D721Med (cell line): ENCODE measurements around the gene PAPPA.

ENCODE experiments used
- DNase-seq: peaks from one replicate; pipeline ENCODE4 v3.0.0; 2011; ENCODE audit warnings: low spot score; ENCODE audit not compliant: insufficient read length
- FAIRE-seq: peaks from 2 replicates; lab custom pipeline; 2011; peaks lifted over from hg19 to GRCh38; lab: Jason Lieb, UNC
- TF ChIP-seq, protein P1 (sequence below): IDR thresholded peaks from 2 replicates; pipeline ENCODE4 v1.5.1; 2012; ENCODE audit warnings: mild to moderate bottlenecking, control low read depth; ENCODE audit not compliant: insufficient read depth; ENCODE audit errors: missing control alignments

PAPPA gene

DNA sequence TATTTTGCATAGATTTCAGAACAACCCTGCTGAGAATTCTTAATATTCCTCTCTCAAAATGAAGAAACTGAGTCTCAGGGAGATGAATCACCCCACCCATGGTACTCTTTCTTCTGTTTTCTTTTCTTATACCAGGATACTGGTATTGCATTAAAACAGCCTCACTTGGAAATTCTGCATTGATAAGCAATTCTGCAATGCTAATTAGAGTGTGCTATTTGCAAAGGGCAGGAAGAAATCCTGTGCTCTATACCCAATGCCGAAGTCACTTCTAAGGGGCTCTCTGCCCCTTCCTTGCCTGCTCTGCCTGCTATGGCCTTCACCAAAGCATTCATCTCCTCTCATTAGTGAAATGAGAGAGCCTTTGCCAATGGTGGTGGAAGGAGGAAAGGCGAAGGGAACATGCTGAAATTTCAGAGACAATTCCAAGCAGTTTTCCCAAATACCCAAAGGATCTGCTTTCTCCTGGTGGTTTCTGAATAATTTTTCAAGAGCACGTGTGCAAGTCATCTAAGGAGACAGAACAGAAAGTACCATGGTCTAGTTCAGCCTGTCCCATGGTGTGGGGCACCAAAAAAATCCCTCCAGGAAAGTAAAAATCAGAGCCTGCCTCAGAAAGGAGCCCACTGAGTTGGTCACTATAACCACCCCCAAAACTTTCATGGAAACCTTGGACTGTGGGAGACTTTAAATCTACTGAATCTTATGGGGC is 156.5 kb downstream of the PAPPA start:
- FAIRE-seq (no peak), DNase-seq (no peak)
- TF ChIP-seq, protein P1, sequence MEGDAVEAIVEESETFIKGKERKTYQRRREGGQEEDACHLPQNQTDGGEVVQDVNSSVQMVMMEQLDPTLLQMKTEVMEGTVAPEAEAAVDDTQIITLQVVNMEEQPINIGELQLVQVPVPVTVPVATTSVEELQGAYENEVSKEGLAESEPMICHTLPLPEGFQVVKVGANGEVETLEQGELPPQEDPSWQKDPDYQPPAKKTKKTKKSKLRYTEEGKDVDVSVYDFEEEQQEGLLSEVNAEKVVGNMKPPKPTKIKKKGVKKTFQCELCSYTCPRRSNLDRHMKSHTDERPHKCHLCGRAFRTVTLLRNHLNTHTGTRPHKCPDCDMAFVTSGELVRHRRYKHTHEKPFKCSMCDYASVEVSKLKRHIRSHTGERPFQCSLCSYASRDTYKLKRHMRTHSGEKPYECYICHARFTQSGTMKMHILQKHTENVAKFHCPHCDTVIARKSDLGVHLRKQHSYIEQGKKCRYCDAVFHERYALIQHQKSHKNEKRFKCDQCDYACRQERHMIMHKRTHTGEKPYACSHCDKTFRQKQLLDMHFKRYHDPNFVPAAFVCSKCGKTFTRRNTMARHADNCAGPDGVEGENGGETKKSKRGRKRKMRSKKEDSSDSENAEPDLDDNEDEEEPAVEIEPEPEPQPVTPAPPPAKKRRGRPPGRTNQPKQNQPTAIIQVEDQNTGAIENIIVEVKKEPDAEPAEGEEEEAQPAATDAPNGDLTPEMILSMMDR: no peak

DNA sequence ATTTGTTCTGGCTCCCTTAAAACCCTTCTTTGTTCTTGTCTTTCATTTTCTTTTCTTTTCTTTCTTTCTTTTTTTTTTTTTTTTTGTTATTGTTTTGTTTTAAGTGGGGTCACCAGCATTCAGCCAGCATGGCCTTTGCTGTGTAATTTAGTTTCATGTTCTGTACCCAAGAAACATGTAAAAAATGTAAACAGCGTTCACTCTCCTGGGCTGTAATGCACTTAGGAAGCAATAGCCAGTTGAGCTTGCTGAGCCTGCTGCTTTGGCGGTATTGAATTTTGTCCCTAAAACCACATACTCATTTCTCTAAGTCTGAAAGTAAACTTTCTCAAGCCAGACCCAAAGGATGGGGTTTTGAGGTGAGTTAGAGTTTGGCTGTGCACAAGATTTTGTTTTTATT is 158.6 kb downstream of the PAPPA start:
- TF ChIP-seq, protein P1: no peak
- FAIRE-seq (no peak), DNase-seq (no peak)

DNA sequence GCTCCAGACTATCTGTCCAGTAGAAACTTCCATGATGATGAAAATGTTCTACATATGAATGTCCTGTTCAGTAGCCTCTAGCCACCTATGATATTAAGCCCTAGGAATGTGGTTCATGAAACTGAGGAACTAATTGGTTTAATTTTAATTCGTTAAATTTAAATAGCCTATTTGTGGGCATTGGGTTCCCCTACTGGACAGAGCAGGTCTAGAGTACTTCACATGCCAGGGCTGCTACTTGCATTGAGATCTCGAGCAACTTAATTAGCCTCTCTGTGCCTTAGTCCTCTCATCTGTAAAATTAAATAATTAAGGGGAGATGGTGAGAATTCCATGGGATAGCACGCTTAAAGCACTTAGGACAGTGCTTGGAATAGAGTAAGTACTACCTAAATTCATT is 160.0 kb downstream of the PAPPA start:
- DNase-seq (no peak), FAIRE-seq (no peak)
- TF ChIP-seq, protein P1: no peak

DNA sequence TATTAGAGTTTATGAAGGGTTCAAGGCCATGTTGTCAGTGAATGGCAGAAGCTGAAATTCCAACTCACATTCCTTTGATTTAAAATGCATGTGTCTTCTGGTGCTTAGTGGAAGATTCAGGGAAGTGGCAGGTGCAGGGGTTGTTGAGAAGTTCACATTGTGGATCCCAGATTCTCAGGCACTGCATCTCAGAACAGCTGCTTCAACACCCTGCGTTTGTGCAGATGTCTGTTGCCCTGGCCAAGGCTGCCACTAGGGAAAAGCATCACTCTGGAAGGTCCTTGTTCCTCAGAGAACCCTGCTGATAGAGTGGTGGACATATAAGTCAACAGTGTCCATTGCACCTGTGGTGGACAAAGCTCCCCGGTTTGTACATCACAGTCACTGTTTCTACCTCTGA is 162.7 kb downstream of the PAPPA start:
- FAIRE-seq (no peak), DNase-seq (no peak)
- TF ChIP-seq, protein P1: no peak

DNA sequence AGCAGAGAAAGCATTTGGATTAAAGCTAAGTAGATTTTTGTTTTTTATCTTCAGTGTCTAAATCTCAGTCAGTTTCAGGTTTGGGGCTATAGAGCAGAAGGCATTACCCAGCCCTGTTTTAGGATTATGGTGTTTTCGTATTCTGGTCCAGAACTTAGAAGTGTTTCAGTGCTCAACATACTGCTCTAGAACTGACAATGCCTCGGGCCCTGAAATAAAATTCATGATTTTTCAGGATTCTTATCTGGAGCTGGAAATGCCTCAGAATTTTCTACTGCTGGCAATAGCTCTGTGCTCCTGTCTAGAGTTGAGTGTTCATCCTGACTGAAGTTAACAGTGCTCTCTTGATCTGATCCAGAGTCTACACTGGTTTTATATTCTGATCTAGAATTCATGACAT is 163.9 kb downstream of the PAPPA start:
- DNase-seq: no peak
- FAIRE-seq: no peak
- TF ChIP-seq, protein P1: no peak

DNA sequence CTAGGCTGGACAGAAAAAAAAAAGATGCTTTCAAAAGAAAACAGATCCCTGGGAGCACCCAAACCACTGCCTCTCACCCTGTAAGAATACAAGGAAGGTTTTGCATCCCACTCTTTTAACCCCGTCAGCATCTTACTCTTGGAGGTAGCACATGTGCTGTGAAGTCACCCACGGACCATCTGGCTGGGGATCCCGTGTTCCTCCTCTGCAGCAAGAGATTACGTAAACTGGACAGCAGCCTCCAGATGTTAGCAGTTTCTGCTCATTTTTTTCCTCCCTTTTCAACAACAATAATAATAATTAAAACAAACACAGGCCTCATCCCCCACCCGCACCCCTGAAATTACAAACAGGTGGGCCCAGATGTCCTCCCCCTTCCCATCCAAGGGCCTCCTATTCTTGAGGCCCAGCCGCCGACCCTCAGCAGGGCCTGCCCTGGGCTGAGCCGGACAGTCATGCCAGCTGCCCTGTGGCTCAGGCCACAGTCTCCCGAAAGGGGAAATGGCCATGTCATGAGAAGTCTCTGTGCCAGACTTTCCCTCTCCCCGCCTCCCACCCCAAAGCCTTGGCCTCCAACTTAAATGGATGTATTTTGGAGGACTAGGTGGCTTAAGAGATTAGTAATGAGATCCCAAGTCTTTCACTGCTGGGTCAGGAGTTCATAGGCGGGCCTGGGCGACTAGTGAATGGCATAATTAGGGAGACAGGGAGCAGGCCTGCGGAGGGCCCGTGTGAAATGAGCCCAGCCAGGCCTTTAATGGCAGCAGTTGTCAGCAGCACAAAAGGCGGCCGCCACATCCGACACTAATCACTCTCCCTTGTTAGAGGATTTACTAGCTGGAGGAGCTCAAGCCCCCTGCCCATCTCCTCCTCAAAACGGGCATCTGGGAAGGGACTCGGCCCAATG is 165.1 kb downstream of the PAPPA start:
- TF ChIP-seq, protein P1: no peak
- DNase-seq (no peak), FAIRE-seq (no peak)
